Measurements from ENCODE around the gene MORN3.
A peak's percentile ranks its signal among the peaks of the same experiment; 100 is the strongest.

DNA sequence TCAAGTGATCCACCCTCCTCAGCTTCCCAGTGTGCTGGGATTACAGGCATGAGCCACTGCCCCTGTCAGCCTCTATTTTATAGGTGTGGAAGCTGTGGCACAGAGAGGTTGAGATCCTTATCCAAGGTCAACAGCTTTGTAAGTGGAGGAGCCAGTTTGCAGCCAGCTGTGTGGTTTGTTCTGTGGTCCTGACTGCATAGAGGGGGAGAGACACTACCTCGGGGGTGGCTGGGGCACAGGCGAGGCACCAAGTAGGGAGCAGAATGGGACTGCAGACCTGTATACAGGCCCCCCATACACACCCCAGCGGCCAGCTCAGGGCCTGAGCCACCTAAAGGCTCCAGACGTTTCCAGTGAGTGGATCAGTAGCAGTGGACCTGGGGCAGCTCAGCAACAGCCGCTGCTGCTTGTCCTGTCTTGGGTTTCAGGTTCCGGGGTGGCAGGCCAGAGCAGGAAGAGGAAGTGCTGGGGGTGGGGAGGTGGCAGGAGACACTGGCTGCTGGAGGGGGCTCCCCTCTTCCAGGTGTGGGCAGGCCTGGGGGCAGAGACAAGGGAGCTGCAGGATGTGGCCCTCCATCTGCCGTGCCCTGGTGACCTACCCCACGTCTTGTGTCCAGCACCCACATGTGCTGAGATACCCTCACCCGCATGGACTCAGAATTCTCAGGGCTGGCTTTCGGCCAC is 32.1 kb downstream of the MORN3 start:
- TF ChIP-seq POLR2AphosphoS5 (IDR thresholded peaks at IDR 0.05; ENCODE audit: low read depth, low read length): peak; percentile 52; the same call in 1 of the 2 replicates
- peak; percentile 47; the same call in 1 of the 2 replicates for TF ChIP-seq POLR2A (IDR thresholded peaks at IDR 0.05; ENCODE audit: low read depth, low read length)
- no peak for TF ChIP-seq TAF1 (IDR thresholded peaks at IDR 0.05; ENCODE audit: borderline replicate concordance, low read depth, low read length)

All from GM12892 (cell line).